ENCODE results near the gene TADA2A.
A peak's percentile ranks its signal among the peaks of the same experiment; 100 is the strongest.

The TADA2A gene

DNA sequence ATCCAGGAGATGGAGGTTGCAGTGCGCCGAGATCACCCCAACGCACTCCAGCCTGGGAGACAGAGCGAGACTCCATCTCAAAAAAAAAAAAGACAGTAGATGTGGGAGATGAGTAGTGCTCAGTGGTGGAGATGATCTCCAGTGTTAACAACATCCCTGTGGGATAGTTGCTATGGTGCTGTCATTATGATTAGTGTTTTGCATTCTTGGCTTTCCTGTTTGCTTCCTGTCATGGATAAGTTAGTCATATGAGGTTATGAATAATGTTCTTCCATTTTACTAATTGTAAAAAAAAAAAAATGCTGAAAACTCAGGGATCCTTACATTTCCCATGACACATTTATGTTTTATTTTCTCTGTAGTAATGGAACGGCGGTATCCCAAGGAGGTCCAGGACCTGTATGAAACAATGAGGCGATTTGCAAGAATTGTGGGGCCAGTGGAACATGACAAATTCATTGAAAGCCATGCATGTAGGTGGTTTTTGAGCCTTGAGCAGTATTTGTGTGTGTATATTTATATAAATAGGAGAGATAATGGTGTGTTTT is 58.5 kb downstream of the TADA2A start:
- DNase-seq: no peak

DNA sequence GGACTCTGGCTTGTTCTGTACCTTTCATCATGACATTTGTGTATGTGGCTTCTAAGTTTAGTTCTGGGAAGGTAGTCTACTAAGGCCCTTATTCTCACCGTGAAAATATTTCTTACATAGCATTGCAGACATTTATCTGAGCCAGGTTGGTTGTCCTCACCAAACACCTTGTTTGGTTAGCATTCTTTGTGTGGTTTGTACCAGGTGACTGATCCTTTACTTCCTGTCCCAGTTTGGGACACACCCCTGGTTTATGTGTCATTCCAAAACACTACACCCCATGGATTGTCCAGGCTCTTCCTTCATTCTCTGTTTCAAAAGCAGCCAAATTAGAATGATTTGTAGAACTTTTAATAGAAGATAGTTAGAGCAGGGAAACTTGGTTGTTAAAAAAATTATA is 59.8 kb downstream of the TADA2A start:
- DNase-seq: no peak

GRCh38 chr17:37470181-37470580 is 63.5 kb downstream of the TADA2A start:
- DNase-seq: no peak

DNA sequence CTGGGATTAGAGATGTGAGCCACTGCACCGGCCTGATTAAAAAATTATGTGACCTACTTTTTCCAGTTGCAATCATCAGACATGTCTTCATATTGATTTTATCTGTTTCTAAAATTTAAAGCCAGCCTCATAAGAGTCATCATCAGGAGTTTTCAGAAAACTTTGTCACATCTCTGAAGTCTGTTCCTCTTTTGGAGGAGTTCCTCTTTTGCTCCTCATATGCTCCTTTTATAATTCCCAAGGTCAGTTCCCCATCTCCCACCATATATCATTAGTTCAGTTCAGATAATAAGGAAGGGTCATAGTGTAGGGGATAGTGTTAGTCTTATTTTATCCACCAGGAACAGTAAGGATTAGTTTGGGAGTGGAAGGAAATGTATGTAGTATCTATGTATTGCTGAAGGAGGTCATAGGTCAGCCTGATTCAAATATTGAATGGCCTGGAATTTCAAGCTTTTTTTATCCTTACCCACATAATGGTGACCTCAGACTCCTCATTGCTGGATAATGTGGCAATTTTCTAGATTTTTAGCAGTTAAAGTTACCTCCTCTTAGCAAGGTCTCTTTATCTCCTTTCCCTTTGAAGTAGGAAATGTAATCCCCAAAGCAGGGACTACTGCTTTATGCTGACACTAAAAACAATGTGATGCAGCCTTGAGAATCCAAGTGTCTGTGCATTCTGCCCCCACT is 69.2 kb downstream of the TADA2A start:
- DNase-seq: no peak

DNA sequence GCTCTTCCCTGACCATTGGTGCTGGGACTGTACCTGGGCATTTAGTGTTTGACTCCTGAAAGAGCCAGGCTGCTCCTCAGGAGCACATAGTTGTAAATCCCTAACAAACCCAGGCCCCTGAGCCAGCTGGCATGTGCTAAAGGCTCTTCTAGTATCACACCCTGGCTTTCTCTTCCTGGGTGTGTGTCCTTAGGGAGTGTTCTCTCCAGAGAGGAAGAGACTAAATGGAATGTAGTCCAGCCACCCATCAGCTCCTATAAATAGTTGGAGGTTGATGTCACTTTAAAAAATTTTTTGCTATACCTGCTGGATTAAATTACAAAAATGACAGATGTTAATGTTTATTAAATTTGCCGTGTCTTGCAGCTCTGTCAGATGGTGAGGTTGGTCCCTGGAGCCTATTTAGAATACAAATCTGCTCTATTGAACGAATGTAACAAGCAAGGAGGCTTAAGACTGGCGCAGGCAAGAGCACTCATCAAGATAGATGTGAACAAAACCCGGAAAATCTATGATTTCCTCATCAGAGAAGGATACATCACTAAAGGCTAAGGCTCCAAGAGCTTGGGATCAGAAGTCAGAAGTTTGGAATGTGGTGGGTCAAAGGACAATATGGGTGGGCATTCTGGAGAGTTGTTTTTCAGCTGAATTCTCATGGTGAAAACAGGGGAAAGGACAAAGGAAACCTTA is 69.9 kb downstream of the TADA2A start:
- DNase-seq: no peak

DNA sequence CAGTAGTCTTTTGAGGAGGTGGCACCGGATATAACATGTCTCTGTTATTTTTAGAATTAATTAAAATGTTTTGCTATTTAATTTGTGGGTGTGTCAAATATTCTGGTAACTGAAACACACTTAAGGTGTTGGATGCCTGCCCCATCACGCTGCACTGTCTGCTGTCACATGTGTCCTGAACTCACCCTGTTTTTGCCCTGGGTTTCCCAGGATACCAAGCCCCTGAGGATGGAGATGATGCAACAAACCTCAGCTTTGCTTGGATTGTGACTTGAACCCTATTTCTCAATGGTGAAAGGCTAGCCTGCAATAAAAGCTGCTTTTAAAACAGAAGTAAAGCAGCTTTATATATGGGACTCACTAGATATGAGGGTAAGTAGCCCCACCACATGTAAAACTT is 71.5 kb downstream of the TADA2A start:
- DNase-seq: no peak

- no peak for DNase-seq
These were observed 72.3 kb downstream of the TADA2A start for GRCh38 chr17:37479025-37479424.

DNA sequence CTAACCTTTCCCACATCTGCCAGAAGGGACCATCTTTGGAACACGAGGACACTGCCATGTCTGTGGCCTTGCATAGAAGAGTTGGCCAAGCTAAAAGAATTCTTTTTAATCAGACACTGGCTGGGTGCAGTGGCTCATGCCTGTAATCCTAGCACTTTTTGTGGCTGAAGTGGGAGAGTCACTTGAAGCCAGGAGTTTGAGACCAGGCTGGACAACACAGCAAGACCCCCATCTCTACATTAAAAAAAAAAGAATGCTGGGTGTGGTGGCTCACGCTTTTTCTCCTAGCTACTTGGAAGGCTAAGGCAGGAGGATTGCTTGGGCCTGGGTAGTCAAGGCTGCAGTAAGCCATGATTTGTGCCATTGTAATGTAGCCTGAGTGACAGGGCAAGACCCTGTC is 73.7 kb downstream of the TADA2A start:
- no peak for DNase-seq

DNA sequence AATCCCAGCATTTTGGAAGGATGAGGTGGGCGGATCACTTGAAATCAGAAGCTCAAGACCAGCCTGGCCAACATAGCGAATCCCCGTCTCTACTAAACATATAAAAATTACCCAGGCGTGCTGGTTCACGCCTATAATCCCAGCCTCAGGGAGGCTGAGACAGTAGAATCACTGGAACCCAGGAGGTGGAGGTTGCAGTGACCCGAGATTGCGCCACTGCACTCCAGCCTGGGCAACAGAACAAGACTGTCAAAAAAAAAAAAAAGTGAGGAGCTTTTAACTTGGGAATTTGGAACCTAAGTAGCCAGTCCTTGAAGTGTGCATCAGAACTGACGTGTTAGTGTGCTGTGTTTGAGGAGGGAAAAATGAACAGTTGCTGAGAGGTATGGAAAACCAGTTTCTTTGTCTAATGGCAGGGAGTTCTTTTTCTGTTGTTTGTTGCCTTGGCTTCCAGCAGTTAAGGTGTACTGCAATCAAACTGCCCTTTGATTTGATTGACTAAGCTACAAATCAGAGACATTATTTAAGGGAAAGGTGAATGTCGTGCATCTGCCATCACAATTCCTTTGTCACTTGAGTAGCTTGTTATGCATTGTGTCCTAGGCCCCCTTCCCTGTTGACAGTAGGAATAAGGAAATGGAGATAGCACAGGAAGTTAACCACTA is 74.4 kb downstream of the TADA2A start:
- DNase-seq: no peak

DNA sequence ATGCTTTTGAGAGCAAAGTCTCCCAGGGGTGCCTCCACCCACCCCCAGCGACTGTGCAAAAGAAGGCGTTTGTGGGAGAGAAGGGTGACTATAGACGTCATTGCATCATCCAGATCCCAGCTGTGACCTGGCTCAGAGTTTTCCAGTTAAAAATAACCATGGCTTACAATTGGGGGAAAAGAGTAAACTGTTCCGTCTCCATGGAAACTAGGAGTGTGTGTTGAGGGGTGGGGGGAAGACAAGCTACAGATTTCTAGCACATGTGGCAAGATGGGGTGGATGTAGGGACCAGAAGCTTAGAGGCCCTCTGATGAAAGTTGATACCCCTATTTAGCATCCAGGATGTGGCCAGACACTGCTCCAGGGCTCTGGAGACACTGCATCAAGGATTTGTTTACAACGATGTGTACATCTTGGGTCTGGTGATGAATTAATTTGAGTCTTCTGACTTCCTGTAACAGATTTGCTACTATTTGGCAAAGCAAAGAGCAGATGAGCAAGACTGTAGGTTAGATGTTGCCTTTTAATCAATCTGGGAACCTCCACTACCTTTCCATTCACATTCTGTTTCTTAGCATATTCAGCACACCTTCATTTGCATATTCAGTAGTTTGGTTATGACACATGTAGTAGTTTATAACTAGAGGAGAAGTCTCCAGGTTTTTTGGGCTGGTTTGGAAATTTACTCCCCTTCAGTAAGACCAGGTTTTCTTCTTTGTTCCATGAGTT is 76.8 kb downstream of the TADA2A start:
- DNase-seq: no peak

- DNase-seq: no peak
These were observed 79.4 kb downstream of the TADA2A start for GRCh38 chr17:37485938-37486570.

DNA sequence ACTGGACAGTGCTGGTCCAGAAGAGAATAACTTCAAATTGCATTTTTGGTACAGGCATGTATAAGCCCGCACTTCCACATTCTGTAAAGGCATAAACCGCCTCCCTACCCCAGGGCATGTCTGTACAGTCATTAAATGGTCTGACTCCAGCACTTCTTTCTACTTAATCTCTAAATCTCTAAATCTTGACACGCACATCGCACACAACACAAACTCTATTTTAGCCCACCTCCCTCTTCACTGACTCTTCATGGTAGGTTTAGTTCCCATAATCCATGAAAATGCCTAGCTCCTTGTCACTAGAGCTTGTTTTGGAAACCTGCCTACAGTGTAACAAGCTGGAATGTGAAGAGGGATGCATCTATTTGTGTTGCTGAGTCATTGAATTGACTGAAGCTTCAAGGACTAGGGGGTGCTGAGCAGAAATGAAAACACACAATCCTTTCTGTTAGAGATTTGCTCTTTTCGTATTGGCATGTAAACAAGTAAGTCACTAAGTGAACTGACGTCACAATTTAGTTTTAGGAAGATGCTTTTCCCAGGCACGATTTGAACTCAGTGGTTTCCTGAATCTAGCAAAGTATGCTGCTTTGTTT is 81.4 kb downstream of the TADA2A start:
- DNase-seq: no peak

GRCh38 chr17:37488607-37489196 is 82.0 kb downstream of the TADA2A start:
- DNase-seq: peak; percentile 82

DNA sequence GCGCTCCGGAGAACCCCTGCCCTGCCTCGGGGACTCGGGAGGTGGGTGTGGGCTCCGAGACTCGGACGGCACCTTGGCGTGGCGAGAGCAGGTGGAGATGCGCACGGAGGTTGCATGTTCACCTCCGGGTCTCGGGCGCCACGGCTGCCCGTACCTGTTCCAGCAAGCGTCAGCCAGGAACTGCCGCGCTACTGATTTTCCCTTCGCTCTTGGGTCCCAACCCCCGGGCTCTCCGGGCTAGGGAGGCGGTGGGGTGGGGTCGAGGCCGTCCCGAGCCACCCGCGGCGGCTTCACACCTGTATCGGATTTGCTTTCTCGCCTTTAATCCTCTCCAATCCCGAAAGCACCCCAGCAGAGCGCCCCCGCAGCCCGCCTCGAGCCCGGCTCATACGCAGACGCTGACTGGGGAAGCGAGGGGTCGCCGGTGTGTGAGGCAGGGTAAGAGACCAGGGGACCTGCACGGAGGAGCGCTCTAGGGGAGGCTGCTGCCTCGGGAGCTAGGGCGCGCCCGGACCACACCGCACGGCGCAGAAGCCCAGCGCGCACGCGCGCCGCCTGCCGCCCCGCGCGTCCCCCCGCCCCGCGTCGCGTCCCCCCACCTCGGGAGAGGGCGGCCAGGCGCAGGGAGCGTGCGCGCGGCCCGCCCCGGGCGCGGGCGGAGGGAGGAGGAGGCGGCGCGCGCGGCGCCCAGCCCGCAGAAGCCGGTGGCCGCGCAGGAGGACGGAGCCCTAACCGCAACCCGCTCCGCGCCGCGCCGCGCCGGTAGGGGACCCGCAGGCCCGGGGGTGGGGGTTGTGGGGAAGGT is 82.7 kb downstream of the TADA2A start, which contains the start of gene DUSP14:
DUSP14 (plus strand) TSS at position 695 of the 805 bp plus-strand sequence. CDS start 22,382 bp downstream, outside the sequence.
- peak; percentile 88 for DNase-seq

DNA sequence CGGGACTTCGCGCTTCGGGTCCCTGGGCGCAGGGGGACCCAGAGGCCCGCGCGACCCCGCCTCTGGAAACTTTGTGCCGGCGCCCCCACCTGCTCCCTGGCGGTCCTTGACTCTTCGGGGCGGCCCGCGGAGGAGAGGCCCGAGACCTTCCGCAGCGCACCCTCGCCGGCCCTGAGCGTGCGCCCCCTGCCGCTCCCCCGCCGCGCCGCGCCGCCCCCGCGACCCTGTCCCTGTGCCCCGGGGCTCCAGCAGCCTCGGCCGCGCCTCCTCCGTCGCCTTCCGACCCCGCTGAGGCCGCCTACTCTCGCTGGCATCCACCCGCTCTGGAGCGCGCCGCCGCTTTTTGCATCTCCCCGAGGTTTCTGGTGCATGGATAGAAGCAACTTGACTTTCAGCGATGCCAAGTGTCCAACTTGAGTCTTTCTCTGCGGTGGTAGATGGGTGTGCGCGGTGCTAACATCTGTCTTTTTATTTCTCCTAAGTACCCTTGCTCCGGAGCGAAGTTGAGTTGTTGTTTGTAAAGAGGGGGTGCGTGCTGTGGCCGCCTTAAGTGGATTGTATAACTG is 83.4 kb downstream of the TADA2A start:
- peak; percentile 91 for DNase-seq

DNA sequence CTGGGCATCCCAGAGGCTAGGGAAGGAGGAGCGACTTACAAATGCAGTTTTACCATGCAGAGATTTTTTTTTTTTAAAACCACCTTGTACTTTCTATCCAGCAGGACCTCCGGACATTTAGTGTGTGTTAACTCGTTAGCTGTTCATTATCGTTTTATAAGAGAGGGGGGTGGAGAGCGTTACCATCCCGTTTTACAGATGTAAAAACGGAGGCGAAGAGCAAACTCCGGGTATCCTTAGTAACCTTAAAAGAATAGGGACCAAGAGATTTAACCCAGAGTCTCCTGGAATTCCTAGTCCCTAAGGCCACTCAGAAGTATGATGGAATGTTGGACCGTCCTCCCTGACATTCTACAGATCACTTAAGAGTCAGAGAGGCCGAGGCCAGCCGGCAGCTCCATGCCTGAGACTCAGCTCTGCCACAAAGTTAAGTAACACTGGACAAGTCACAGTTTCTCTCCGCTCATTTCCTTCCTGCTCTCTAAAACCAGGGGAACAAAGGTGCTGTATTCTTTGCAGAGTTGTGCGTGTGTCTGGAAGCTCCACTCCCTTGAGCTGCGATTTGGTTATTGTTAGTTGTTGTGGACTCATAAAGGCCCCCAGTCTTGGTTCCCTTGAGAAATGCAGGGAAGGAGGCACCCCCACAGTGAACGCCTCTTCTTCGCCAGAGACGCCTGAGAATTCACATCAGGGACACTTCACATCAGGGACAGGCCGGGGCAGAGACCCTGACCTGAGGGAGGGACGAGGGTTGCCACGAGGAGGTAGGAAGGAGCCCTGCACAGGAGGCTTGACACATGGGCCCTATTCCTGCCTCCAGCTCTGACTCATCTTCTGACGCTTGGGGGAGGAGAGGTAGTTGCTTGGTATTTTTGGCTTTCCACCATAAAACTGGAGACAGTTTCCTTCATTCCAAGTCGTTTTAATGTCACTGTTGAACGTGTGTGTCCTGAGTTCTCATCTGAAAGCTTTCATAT is 84.2 kb downstream of the TADA2A start:
- peak; percentile 60 for DNase-seq

- DNase-seq: no peak
These were observed 85.5 kb downstream of the TADA2A start for GRCh38 chr17:37492167-37492566.

DNA sequence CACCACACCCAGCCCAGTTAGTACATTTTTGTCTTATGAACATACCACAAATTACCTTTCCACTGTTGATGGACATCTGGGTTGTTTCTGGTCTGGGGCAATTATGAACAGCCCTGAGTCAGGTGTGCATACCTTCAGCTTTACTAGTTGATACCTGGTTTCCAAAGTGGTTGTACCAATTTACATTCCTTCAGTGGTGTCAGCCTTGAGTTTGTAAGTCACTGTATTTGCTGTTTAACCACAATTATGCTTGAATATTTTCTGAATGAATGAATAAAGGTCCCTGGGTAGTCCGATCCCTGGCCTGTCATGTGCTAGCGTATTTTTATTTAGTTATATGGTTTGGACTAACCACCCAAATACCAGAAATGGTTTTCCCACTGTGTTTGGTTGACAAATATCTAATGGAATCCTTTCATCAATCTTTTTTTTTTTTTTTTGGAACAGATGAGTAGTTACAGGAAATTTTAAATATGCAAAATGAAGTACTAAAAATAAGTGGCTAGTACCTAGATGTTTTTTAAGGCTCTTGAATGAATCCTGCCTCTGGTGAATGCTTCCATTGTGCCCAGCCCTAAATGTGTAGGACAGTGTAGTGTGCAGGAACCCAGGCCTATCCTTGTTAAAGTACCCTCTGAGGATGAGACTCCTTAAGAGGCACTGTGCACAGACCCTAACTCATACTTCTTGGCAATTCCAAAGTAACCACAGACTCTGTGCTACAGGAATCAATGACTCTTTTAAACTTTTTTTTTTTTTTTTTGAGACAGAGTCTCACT is 86.8 kb downstream of the TADA2A start:
- DNase-seq: no peak
